ENCODE results near the gene ANKRD45. TPM values are rescaled to one million over a fixed set of nuclear protein-coding genes. Genes with fewer than 3 reads are reported as not detected.

ANKRD45 gene
- 0.31 and 0.44 TPM in 2 replicates for total RNA-seq (2021)
- long read RNA-seq, partial matches to known transcripts, result 0 of 4 reads
- long read RNA-seq, other reads (novel, unspliced or antisense), result 1 of 4 reads

GRCh38 chr1:173669491-173669941, at the start of gene ANKRD45:
Gene ANKRD45, minus strand, starts transcription at chr1:173669851. Its CDS starts 10,433 bp downstream, at chr1:173659418.
- Histone ChIP-seq H2BK20ac (ENCODE audit: low read depth, low read length, poor library complexity, severe bottlenecking) (no peak within 1 kb of the TSS), H2BK5ac (ENCODE audit: insufficient read length, low read length) (no peak within 1 kb of the TSS), H3K9ac (ENCODE audit: extremely low read depth, insufficient read length, low read length) (peak within 1 kb of the TSS; percentile 49), H3T11ph (ENCODE audit: low read length) (no peak within 1 kb of the TSS), H2AK5ac (ENCODE audit: insufficient read length, low read length) (no peak within 1 kb of the TSS), H3K79me1 (ENCODE audit: insufficient read depth, low read depth, low read length, poor library complexity, severe bottlenecking) (no peaks in the 10 kb centered on the region), H3K18ac (ENCODE audit: insufficient read length, low read depth, low read length) (peak within 1 kb of the TSS; percentile 91), H4K5ac (ENCODE audit: insufficient read length, low read depth, low read length) (no peak within 1 kb of the TSS), H2AFZ (ENCODE audit: low read length) (peak within 1 kb of the TSS; percentile 90), H3K4me1 (ENCODE audit: insufficient read depth, low read length) (no peaks in the 10 kb centered on the region), H3K27ac (ENCODE audit: insufficient read length, low read depth, low read length) (no peak within 1 kb of the TSS), H3K79me2 (ENCODE audit: insufficient read depth, low read length) (no peaks in the 10 kb centered on the region), H3K23me2 (ENCODE audit: insufficient read length, low read depth, low read length, poor library complexity, severe bottlenecking) (peaks cover 8% of the 10 kb centered on the region), H3K14ac (ENCODE audit: insufficient read depth, low read length) (peak within 1 kb of the TSS; percentile 93), H3K27me3 (ENCODE audit: insufficient read depth, low read length) (no peaks in the 10 kb centered on the region), H3K4me2 (ENCODE audit: insufficient read depth, insufficient read length, low read length) (peak within 1 kb of the TSS; percentile 73), H2BK12ac (ENCODE audit: insufficient read length, low read depth, low read length) (no peak within 1 kb of the TSS), H3K4ac (ENCODE audit: low read depth, low read length) (no peak within 1 kb of the TSS), H4K20me1 (ENCODE audit: control insufficient read depth, insufficient read depth, insufficient read length) (no peaks in the 10 kb centered on the region), H2BK120ac (ENCODE audit: low read depth, low read length, poor library complexity, severe bottlenecking) (peak within 1 kb of the TSS; percentile 29), H3K23ac (ENCODE audit: insufficient read length, low read depth, low read length) (no peak within 1 kb of the TSS), H2BK15ac (ENCODE audit: low read depth, low read length) (no peak within 1 kb of the TSS), H3K56ac (ENCODE audit: insufficient read length, low read depth, low read length) (peak within 1 kb of the TSS; percentile 68), H4K91ac (ENCODE audit: insufficient read length, low read depth, low read length) (no peak within 1 kb of the TSS), H3K9me3 (ENCODE audit: control insufficient read depth, low read depth, low read length) (no peaks in the 10 kb centered on the region), H4K8ac (replicated peaks; ENCODE audit: insufficient read length, low read depth, low read length) (no peak within 1 kb of the TSS)
- Mint-ChIP-seq H3K4me1 (peaks cover 11 to 13% of the 10 kb centered on the region in 2 experiments), H3K36me3 (ENCODE audit: insufficient read depth in 1 of 3, low read depth in 3 of 3) (peaks cover 0 to 3% (median 0%) of the 10 kb centered on the region in 3 experiments; a peak in 1 of 7 replicates), H3K27me3 (ENCODE audit: low read depth) (peaks cover 6% of the 10 kb centered on the region; the same call in 1 of the 2 replicates), H3K4me3 (peak within 1 kb of the TSS; percentile 73 to 78), H3K9me3 (no peaks in the 10 kb centered on the region), H3K27ac (peak within 1 kb of the TSS in 2 of 3 experiments; percentile 73 to 84; a peak in 3 of 7 replicates)
- DNase-seq, result peak; percentile 88
- no CpG with 5 or more reads among the region's 33 CpGs for WGBS (ENCODE audit: extremely low coverage, insufficient read length, low lambda C conversion rate)
- 0 out of 3 replicates have a peak, but pooled peaks have one; percentile 18 for TF ChIP-seq CTCF (conservative IDR thresholded peaks at IDR 0.05)

All from H9 (cell line).